HG03159 (cell line): ENCODE results near the gene TMEM175.

Experiments used
- ATAC-seq: cut with Tn5 transposase; IDR thresholded peaks from one replicate; pipeline ENCODE4 v1.9.1; 2021; ENCODE audit warnings: mild to moderate bottlenecking, moderate library complexity; ENCODE audit not compliant: unreplicated experiment

The TMEM175 gene

DNA sequence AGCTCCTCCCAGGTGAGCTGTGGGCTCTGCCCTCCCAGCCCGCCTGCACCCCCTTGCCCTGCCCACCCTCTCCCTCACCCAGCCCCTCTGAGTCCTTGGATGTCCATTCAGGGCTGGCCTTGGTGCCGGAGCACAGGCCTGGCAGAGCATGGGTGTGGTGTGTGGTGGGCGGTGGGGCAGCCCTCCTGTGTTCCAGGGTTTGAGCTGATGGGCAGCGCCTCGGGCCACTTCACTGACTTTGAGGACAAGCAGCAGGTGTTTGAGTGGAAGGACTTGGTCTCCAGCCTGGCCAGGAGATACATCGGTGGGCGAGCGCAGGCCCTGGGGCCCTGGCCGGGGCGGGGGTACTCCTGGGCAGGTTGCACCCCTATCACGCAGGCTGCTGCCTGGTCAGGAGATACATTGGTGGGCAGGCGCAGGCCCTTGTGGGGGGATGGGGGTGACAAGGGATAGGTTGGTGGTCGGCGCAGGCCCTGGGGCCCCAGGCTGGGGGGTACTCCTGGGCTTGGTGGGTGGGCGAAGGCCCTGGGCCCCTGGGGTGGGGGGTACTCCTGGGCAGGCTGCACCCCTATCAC lies 68.5 kb downstream of the TMEM175 start:
- ATAC-seq, result no peak

DNA sequence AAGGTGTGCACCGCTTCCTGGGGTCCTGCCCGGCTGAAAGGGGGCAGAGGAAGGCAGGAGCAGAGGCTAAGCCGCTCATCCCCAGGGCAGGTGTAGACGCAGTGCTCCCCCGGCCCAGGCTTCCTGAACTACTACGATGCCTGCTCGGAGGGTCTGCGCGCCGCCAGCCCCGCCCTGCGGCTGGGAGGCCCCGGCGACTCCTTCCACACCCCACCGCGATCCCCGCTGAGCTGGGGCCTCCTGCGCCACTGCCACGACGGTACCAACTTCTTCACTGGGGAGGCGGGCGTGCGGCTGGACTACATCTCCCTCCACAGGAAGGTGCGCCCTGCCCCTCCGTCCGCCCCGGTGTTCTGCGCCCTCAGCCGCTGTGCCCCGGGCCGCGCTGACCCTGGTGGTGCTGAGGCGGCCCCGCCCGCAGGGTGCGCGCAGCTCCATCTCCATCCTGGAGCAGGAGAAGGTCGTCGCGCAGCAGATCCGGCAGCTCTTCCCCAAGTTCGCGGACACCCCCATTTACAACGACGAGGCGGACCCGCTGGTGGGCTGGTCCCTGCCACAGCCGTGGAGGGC lies 69.4 kb downstream of the TMEM175 start:
- no peak for ATAC-seq

DNA sequence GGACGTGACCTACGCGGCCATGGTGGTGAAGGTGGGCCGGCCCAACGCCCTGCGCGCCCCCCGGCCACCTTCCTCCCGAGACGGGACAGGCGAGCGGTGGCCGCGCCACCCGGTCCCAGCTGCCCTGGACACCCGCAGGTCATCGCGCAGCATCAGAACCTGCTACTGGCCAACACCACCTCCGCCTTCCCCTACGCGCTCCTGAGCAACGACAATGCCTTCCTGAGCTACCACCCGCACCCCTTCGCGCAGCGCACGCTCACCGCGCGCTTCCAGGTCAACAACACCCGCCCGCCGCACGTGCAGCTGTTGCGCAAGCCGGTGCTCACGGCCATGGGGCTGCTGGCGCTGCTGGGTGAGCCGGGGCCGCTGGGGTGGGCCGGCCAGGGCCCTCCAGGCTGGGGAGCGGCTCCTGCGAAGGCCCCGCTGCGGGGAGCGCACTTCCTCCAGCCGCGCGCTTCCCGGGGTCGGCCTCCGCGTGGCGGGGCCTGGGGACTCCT lies 69.9 kb downstream of the TMEM175 start:
- ATAC-seq, result no peak

DNA sequence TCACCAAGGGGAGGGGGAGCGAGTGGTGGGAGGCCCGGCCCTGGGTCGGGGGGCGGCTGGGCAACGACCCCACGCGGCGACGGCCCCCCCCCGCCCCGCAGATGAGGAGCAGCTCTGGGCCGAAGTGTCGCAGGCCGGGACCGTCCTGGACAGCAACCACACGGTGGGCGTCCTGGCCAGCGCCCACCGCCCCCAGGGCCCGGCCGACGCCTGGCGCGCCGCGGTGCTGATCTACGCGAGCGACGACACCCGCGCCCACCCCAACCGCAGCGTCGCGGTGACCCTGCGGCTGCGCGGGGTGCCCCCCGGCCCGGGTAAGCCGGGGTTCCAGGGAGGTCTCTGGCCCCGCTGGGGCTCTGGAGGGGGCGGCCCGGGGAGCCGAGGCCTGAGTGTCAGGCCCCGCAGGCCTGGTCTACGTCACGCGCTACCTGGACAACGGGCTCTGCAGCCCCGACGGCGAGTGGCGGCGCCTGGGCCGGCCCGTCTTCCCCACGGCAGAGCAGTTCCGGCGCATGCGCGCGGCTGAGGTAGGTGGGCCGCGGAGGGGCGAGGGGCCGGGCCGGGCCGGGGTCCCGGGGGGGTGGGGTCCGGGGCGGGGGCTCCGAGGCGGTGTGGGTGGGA lies 70.5 kb downstream of the TMEM175 start:
- no peak for ATAC-seq

DNA sequence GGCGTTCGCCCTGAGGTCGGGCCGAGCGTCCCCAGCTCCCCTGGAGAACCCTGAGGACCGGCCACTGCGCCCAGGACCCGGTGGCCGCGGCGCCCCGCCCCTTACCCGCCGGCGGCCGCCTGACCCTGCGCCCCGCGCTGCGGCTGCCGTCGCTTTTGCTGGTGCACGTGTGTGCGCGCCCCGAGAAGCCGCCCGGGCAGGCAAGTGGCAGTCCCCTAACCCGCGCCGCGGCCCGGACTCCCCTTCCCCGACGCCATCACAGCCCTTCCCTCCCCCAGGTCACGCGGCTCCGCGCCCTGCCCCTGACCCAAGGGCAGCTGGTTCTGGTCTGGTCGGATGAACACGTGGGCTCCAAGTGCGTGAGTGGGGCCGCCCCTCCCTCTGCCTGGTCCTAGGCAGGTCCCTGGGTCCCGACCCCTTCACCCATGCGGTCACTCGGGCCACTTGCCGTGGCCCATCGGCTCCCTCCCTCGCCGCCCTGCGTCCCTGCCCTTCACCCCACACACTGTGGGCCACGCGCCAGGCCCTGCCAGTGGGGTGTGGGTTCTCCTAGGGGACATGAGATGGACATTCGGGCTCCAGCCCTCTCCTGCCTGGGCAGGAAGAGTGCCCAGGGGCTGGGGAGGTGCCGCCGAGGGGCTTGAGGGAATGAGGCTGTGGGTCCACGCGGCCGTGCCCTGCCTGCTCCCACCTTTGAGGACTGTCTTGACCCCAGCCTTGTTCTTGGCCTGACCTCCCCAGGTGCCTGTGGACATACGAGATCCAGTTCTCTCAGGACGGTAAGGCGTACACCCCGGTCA lies 71.2 kb downstream of the TMEM175 start:
- ATAC-seq, result no peak

DNA sequence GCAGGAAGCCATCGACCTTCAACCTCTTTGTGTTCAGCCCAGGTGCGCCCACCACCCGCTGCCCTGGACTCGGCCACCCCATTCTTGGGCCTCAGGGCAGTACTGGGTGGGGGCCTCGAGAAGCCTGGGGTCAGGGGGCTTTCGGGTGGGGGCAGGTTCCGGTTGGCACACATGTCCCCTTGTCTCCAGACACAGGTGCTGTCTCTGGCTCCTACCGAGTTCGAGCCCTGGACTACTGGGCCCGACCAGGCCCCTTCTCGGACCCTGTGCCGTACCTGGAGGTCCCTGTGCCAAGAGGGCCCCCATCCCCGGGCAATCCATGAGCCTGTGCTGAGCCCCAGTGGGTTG lies 71.8 kb downstream of the TMEM175 start:
- ATAC-seq, result no peak

DNA sequence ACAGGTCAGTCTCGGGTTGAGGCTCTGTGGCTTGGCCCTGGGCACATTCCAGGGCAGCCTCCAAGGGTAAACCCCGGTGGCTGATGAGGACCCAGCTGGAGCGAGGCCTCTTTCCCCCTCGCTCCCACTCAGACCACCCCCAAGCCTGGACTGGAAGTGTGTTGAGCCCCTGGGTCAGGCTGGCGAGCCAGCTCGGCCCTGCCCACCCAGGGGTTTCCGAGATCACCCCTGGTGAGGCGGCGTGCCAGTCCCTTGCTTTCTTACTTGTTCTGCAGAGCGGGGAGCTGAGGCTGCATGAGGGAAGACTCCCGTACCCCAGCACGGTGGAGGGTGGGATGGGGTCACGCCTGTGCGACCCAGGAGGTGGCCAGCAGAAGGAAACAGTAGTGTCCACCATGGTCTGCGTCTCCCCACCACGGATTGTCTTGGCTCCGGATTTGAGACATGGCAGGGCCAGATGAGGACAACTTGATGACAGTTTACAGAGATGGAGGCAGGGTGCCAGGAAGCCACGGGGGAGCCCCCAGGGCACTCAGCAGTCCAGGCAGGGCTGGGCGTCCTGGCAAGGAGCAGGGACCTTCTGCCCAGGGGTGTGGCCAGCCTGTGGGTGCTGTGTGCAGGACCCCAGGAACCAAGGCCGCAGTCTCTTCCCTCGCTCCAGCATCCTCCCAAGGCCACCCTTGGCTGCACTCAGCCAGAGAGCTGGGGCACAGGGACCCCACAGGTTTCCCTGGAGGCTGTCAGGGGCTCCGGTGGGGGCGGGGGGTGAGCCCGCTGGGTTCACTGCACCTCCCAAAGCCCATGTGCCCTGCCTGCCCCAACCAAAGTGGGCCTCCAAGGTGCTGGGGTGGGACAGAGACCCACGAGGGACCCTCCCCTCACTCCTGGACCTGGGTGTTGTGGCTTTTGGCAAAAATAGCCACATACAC lies 72.6 kb downstream of the TMEM175 start:
- ATAC-seq, result no peak

DNA sequence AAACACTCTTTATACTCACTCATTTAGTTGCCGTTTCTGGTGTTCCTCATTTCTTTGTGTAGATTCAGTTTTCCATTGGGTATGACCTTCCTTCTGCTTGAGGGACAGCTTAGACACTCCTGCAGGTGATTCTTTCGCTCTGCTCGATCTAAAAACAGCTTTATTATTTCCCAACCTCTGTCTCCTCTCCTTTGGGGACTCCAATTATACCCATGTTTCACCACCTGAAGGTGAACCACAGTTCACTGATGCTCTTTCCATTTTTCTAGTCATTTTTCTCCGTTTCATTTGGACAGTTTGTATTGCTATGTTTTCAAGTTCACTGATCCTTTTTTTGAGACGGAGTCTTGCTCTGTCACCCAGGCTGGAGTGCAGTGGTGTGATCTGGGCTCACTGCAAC lies 74.6 kb downstream of the TMEM175 start:
- ATAC-seq, result no peak
